Bronchial epithelial cell (primary cell): Measurements from ENCODE around the gene C17orf113. TPM values are rescaled to one million over a fixed set of nuclear protein-coding genes. Genes with fewer than 3 reads are reported as not detected.

Experiments used
- DNase-seq: peaks from one replicate; pipeline ENCODE4 v3.0.0-alpha.2; 2010; ENCODE audit warnings: low read depth
- FAIRE-seq: peaks from 2 replicates; lab custom pipeline; 2011; peaks lifted over from hg19 to GRCh38; lab: Jason Lieb, UNC
- H3K27me3 ChIP-seq: 2 replicates; pipeline ENCODE4 v1.5.1; 2011; ENCODE audit warnings: low read length; ENCODE audit not compliant: control insufficient read depth, insufficient read depth
- H3K36me3 ChIP-seq: 2 replicates; pipeline ENCODE4 v1.5.1; 2011; ENCODE audit warnings: low read length; ENCODE audit not compliant: control insufficient read depth, insufficient read depth
- H3K4me3 ChIP-seq: 2 replicates; pipeline ENCODE4 v1.5.1; 2011; ENCODE audit warnings: mild to moderate bottlenecking, low read depth, low read length, control low read depth
- CTCF ChIP-seq: IDR thresholded peaks from 2 replicates; pipeline ENCODE4 v1.5.1; 2011; ENCODE audit warnings: mild to moderate bottlenecking, moderate library complexity, low read length, control low read depth, inconsistent platforms; ENCODE audit not compliant: insufficient read depth, severe bottlenecking
- total RNA-seq: library from RNA; depleted of rRNA; stranded (reverse); fragments of >200 nt; gene quantifications from 2 replicates; pipeline ENCODE4 v1.2.1, GENCODE V29; 2014

The C17orf113 gene
- total RNA-seq, 1 donor from 2014 or later = 0.26 TPM

- TF ChIP-seq CTCF = no peak
- Histone ChIP-seq H3K4me3 (no peak overlapping the region), H3K36me3 (no peaks in the 10 kb centered on the region), H3K27me3 (peaks cover 5% of the 10 kb centered on the region)
- no peak for FAIRE-seq
- no peak for DNase-seq
Observed at GRCh38 chr17:42051645-42052044, 1.2 kb upstream of the C17orf113 start.

GRCh38 chr17:42051013-42051400 is 606 bp upstream of the C17orf113 start:
- H3K36me3 ChIP-seq = no peaks in the 10 kb centered on the region
- peaks cover 5% of the 10 kb centered on the region for H3K27me3 ChIP-seq
- H3K4me3 ChIP-seq = peak overlapping the region; percentile 56
- no peak for FAIRE-seq
- DNase-seq = no peak
- no peak for TF ChIP-seq CTCF

GRCh38 chr17:42049834-42050392 is 488 bp downstream of the C17orf113 start:
- FAIRE-seq (no peak), DNase-seq (no peak)
- peaks cover 2% of the 10 kb centered on the region for H3K27me3 ChIP-seq
- H3K4me3 ChIP-seq = peak overlapping the region; percentile 56
- no peaks in the 10 kb centered on the region for H3K36me3 ChIP-seq
- TF ChIP-seq CTCF = no peak

GRCh38 chr17:42047343-42047742 is 3.1 kb downstream of the C17orf113 start:
- TF ChIP-seq CTCF = no peak
- DNase-seq = no peak
- FAIRE-seq = no peak
- Histone ChIP-seq H3K27me3 (no peaks in the 10 kb centered on the region), H3K36me3 (no peaks in the 10 kb centered on the region), H3K4me3 (no peak overlapping the region)

GRCh38 chr17:42045719-42046118 is 4.7 kb downstream of the C17orf113 start:
- TF ChIP-seq CTCF = no peak

More at GRCh38 chr17:42045719-42046118, 4.7 kb downstream of the C17orf113 start:
- Histone ChIP-seq H3K27me3 (no peaks in the 10 kb centered on the region), H3K4me3 (no peak overlapping the region), H3K36me3 (no peaks in the 10 kb centered on the region)
- DNase-seq (no peak), FAIRE-seq (no peak)
